Activated naive CD8-positive, alpha-beta T cell treated with anti-CD3 and anti-CD28 coated beads, Interleukin-2, amount 50 U/mL, for 24 hours (primary cell): Measurements from ENCODE around the gene MRPL51.
A peak's percentile ranks its signal among the peaks of the same experiment; 100 is the strongest.

Source experiments
- ATAC-seq: fragments of 150-1000 bp; cut with Tn5 transposase; one replicate; pipeline ENCODE4 v1.10.0; 2021
- DNase-seq: peaks from one replicate; pipeline ENCODE4 v3.0.0; 2021
- H3K27ac Mint-ChIP-seq: one replicate; pipeline ENCODE4 v1.8.0; 2021; ENCODE audit warnings: mild to moderate bottlenecking, mixed read lengths
- H3K27me3 Mint-ChIP-seq: one replicate; pipeline ENCODE4 v1.8.0; 2021; ENCODE audit warnings: mixed read lengths
- H3K36me3 Mint-ChIP-seq: one replicate; pipeline ENCODE4 v1.8.0; 2021; ENCODE audit warnings: low read depth, mixed read lengths
- H3K4me1 Mint-ChIP-seq: one replicate; pipeline ENCODE4 v1.8.0; 2021; ENCODE audit warnings: mixed read lengths
- H3K4me3 Mint-ChIP-seq: one replicate; pipeline ENCODE4 v1.8.0; 2021; ENCODE audit warnings: mild to moderate bottlenecking, moderate library complexity, mixed read lengths
- H3K9me3 Mint-ChIP-seq: one replicate; pipeline ENCODE4 v1.8.0; 2021; ENCODE audit warnings: mixed read lengths

MRPL51 gene

DNA sequence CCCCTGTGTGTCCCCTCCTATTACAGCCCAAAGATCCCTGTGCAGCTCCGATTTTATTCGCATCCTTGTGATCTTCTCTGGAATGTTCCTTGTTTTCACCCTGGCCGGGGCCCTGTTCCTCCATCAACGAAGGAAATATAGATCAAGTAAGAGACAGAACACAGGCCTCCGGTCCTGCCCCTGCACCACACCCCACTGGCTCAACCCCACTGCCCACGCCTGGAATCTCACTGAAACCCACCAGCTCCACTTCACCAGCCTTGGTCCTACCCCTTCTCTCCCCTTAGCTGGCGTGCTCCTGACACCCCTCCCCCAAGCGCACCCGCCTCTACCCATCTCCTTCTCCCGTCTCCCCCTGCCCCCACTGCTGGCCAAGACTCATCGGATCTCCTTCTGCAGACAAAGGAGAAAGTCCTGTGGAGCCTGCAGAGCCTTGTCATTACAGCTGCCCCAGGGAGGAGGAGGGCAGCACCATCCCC lies 42.2 kb downstream of the MRPL51 start:
- DNase-seq = peak; percentile 72
- Mint-ChIP-seq H3K4me1 (peaks cover 81% of the 10 kb centered on the region), H3K9me3 (no peaks in the 10 kb centered on the region), H3K27ac (peak overlapping the region; percentile 98), H3K36me3 (peaks cover 82% of the 10 kb centered on the region), H3K4me3 (peak overlapping the region; percentile 98), H3K27me3 (no peaks in the 10 kb centered on the region)
- ATAC-seq = peak; percentile 22

DNA sequence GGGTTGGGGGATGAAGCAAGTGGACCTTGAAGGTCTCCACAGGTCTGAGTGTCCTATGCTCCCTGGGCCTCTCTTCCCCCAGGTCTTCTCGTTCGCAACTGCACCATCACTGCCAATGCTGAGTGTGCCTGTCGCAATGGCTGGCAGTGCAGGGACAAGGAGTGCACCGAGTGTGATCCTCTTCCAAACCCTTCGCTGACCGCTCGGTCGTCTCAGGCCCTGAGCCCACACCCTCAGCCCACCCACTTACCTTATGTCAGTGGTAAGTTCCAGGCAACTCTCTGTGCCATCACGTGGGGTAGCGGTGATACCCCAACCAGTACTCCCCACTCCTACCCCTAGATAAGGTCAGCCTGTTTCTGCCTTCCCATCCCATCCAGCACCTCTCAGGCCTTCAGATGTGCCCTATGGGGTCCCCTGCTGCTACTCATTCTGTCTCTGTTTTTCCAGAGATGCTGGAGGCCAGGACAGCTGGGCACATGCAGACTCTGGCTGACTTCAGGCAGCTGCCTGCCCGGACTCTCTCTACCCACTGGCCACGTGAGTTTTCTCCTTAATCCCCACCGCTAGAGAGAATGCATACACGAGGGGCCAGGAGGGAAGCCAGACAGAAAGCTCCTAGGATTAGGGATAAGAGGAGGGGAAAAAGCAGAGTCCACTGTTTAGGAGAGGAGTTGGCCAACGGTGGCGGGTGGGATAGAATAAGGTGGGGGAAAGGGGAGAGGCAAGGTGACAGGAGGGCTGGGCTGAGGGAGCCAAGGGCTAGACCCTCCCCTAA lies 42.8 kb downstream of the MRPL51 start:
- no peaks in the 10 kb centered on the region for H3K9me3 Mint-ChIP-seq
- DNase-seq = peak; percentile 26
- H3K4me1 Mint-ChIP-seq = peaks cover 81% of the 10 kb centered on the region
- H3K36me3 Mint-ChIP-seq = peaks cover 84% of the 10 kb centered on the region
- H3K4me3 Mint-ChIP-seq = peak overlapping the region; percentile 98
- H3K27ac Mint-ChIP-seq = peak overlapping the region; percentile 98
- ATAC-seq = no peak
- no peaks in the 10 kb centered on the region for H3K27me3 Mint-ChIP-seq

GRCh38 chr12:6444704-6445688 lies 48.1 kb downstream of the MRPL51 start, which contains the start of gene CD27:
Gene CD27, plus strand, starts transcription at chr12:6444955. Its CDS starts 141 bp downstream, at chr12:6445096.
- H3K9me3 Mint-ChIP-seq = no peaks in the 10 kb centered on the region
- ATAC-seq (peak; percentile 4), DNase-seq (no peak)
- H3K4me3 Mint-ChIP-seq = peak within 1 kb of the TSS; percentile 98
- peak within 1 kb of the TSS; percentile 97 for H3K27ac Mint-ChIP-seq
- peaks cover 61% of the 10 kb centered on the region for H3K36me3 Mint-ChIP-seq
- H3K27me3 Mint-ChIP-seq = no peaks in the 10 kb centered on the region
- H3K4me1 Mint-ChIP-seq = peaks cover 73% of the 10 kb centered on the region

DNA sequence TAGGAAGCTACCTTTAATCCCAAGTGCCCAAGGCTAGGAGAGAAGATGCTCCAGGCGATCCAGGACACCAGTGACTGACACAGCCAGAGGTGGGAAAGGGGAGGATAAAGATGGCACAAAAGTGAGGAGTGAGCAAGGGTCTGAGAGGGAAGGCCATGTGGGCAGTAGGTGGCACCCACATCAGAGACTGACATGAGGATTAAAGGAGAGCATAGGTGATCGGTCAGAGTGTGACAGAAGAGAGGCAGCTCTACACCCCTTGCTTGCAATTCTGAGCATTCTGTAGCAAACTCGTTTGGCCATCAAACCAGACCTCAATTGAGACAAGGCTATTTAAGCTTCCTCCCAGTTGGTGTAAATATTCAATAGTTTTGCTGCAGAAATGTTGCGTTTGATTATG lies 49.0 kb downstream of the MRPL51 start:
- no peak for DNase-seq
- peak; percentile 37 for ATAC-seq
- Mint-ChIP-seq H3K27ac (peak overlapping the region; percentile 97), H3K27me3 (no peaks in the 10 kb centered on the region), H3K4me1 (peaks cover 79% of the 10 kb centered on the region), H3K4me3 (peak overlapping the region; percentile 98), H3K9me3 (no peaks in the 10 kb centered on the region), H3K36me3 (peaks cover 59% of the 10 kb centered on the region)

DNA sequence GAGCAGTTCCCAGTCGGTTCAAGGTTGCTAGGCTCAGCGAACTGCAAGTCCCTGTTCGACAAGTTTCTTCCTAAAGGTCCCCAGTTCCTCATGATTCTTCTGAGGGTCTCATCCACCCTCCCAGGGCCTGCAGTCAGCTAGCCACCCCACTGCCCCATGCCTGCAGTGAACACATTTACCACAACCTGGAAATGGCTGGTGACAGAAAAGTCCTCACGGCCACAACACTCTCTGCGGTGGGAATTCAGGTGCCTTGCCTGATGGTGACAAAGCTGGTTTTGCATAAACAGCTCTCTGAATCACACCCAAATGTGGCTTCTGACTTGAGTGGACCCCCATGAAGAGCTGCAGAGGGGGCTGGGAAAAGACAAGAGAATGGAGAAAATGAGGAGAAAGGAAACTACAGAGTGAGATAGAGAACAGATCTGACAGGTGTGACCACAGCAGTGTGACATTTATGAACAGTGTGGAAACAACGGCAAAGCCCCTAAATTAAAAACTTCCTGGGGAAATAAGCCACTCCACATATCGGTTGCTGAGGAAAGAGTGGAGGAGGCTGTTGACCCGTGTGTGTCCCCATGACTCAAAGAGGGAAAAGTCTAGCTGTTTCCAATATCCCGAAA lies 49.6 kb downstream of the MRPL51 start:
- Mint-ChIP-seq H3K27ac (peak overlapping the region; percentile 97), H3K4me3 (peak overlapping the region; percentile 98), H3K36me3 (peaks cover 60% of the 10 kb centered on the region), H3K9me3 (no peaks in the 10 kb centered on the region), H3K4me1 (peaks cover 84% of the 10 kb centered on the region), H3K27me3 (no peaks in the 10 kb centered on the region)
- DNase-seq (peak; percentile 68), ATAC-seq (peak; percentile 67)

- Mint-ChIP-seq H3K4me3 (peak overlapping the region; percentile 98), H3K36me3 (peaks cover 56% of the 10 kb centered on the region), H3K27me3 (no peaks in the 10 kb centered on the region), H3K27ac (peak overlapping the region; percentile 97), H3K9me3 (no peaks in the 10 kb centered on the region), H3K4me1 (peaks cover 83% of the 10 kb centered on the region)
- ATAC-seq (no peak), DNase-seq (no peak)
Observed at GRCh38 chr12:6442836-6443235, 50.2 kb downstream of the MRPL51 start.
